Activated naive CD8-positive, alpha-beta T cell treated with anti-CD3 and anti-CD28 coated beads, Interleukin-2, amount 50 U/mL, for 16 hours (primary cell): Measurements from ENCODE around the gene WBP2.

Source experiments
- DNase-seq: peaks from one replicate; pipeline ENCODE4 v3.0.0-alpha.2; 2020; ENCODE audit warnings: low read depth, low spot score

Gene WBP2

GRCh38 chr17:75855310-75856061, at the start of gene WBP2:
Gene WBP2, minus strand, starts transcription at chr17:75855335. Its CDS starts 38 bp downstream, at chr17:75855297.
- DNase-seq: peak; percentile 95

- DNase-seq: no peak
These were observed 47.3 kb upstream of the WBP2 start for GRCh38 chr17:75902406-75902805.

- DNase-seq: no peak
These were observed 46.6 kb upstream of the WBP2 start for GRCh38 chr17:75901727-75902126.

- no peak for DNase-seq
These were observed 45.8 kb upstream of the WBP2 start for GRCh38 chr17:75900691-75901533.

- DNase-seq: no peak
These were observed 44.8 kb upstream of the WBP2 start for GRCh38 chr17:75899767-75900468.

GRCh38 chr17:75899353-75899752, 44.2 kb upstream of the WBP2 start:
- no peak for DNase-seq

- DNase-seq: no peak
These were observed 43.7 kb upstream of the WBP2 start for GRCh38 chr17:75898791-75899190.

- DNase-seq: no peak
These were observed 42.9 kb upstream of the WBP2 start for GRCh38 chr17:75898065-75898464.

GRCh38 chr17:75897160-75898019, 42.3 kb upstream of the WBP2 start:
- no peak for DNase-seq

- peak; percentile 56 for DNase-seq
These were observed 41.5 kb upstream of the WBP2 start, which contains the start of gene TRIM65 for GRCh38 chr17:75896415-75897159. Gene TRIM65, minus strand, starts transcription at chr17:75896951. Its CDS starts 14 bp downstream, at chr17:75896937.

- no peak for DNase-seq
These were observed 40.4 kb upstream of the WBP2 start for GRCh38 chr17:75895370-75896155.

GRCh38 chr17:75894049-75894733, 39.1 kb upstream of the WBP2 start:
- DNase-seq: no peak

GRCh38 chr17:75893305-75894048, 38.3 kb upstream of the WBP2 start:
- DNase-seq: no peak

- DNase-seq: no peak
These were observed 37.6 kb upstream of the WBP2 start for GRCh38 chr17:75892556-75893224.

- DNase-seq: no peak
These were observed 36.7 kb upstream of the WBP2 start for GRCh38 chr17:75891605-75892555.

- no peak for DNase-seq
These were observed 36.0 kb upstream of the WBP2 start for GRCh38 chr17:75891022-75891604.
